G401.6 (cell line): ENCODE results near the gene ADCYAP1.
"Not testable (repeated sequence)": the region's sequence is repeated elsewhere in the genome, so short reads cannot be mapped to it uniquely, and the experiment has no call there.

Experiments
- FAIRE-seq: peaks from 2 replicates; lab custom pipeline; 2012; peaks lifted over from hg19 to GRCh38; lab: Jason Lieb, UNC

ADCYAP1 gene

DNA sequence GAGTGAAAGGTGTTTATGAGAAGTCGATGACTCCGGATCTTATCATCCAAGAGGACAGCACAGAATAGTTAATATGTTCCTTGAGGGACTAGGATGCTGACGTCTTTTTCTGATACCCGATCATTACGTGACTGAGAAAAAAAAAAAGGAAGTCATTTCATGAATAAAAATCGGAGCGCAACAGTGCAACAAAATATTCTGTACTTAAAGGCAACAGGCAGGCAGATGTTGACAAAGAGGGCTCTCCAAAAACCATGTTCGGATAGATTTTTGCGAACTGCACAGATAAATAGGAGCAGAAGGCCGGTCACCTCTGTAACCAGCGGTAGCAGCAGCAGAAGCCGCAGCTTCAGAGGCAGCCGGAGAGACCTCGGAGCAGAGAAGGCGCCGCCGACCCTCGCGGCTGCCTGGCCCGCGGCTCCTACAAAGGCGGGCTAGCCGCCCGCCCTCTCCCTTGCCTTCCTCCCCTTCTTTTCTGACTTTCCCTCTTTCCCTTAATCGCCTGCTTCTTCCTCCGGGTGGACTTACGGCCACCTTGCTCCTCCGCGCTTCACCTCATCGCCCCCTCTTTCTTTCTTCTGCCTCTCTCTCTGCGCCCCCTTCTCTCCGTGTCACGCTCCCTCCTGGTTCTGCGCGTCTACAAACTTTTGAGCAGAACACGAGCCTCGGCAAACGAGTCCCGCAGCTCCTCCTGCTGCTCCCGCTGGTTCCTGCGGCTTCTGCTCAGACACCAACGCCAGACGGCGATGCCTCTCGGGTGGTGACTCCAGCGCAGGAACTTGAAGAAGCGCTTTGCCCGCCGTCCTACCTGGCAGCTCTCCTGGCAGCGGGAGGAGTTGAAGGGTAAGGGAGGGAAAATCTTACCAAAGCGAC lies at the start of gene ADCYAP1:
Gene ADCYAP1, plus strand, starts transcription at position 654 of the 873 bp plus-strand sequence. CDS start 516 bp downstream, outside the sequence.
- no peak for FAIRE-seq

DNA sequence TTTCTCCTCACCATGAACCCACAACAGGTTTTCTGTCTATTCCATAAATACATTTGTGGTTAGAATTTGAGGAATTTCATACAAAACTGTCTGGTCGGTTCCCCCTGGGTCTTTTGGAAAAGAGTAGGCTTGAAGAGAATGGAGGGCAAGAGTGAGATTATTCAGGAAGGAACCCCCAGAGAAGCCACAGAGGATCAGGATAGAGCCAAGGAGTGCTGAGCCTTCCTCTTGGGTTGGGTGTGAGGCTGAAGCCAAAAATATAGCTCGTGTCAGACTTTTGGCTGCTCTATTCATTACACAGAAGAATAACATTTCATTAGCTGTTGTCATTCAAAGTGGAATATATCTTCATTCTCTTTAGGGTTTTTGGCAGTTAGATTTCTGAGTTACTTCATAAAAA lies 46.7 kb upstream of the ADCYAP1 start:
- FAIRE-seq = no peak

DNA sequence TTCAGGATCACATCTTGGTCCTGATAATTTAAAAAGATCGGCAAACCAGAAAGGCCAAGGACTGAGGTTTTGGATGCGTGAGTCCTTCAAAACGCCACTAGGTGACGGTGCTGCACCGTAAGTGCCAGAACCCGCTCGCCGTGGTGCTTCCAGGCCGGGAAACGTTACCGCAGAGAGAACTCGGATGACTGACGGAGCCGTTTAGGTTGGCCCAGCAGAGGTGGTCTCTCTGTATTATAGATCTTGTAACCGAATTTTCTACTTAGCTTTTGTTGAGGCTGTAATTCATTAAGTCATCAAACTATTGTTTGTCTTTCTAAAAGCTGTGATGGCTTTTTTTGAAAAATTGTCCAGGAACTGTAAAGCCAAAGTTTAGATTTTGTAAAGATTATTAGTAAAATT lies 39.8 kb upstream of the ADCYAP1 start:
- FAIRE-seq = peak; percentile 74

DNA sequence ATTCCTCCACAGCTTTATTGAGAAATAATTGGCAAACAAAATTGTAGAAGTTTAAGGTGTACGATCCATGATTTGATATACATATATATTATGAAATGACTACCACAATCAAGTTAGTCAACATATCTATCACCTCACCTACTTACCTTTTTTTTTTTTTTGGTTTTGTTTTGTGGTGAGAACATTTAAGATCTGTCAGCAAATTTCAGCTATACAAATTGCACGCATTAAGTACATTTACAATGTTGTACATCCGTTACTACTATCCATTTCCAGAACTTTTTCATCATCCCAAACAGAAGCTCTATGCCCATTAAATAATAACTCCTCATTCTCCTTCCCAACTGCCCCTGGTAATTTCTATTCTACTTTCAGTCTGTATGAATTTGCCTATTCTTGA lies 37.4 kb upstream of the ADCYAP1 start:
- no peak for FAIRE-seq

DNA sequence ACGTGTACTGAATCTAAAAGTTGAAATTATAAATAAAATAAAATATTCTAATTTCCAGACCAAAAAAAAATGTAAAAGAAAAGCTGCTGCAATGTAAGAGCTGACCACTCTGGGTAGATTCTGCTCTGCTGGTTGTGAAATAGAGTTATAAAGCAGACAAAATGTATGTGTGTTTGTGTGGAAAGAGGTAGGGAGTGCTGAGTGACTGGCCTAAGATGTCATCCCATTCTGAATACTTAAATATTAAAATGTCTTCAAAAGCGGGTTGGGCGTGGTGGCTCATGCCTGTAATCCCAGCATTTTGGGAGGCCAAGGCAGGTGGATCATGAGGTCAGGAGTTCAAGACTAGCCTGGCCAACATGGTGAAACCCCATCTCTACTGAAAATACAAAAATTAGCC lies 31.2 kb upstream of the ADCYAP1 start:
- not testable (repeated sequence) for FAIRE-seq

DNA sequence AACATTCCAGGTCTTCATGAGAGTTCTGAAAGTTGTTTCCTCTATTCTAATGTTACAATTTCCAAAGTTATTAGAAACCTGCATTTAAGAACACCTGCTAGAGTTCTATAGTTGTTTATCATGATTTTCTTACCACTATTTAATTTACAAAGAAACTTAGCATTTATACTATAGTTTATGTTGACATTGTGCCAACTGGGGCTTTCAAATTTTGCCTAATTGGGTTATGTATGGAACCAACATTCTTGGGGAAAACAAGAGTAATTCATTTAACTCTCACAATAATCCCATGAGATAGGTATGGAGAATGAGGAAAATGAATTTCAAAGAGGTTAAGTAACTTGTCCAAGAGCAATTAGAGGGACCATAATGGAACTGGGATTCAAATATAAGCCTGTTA lies 28.8 kb upstream of the ADCYAP1 start:
- no peak for FAIRE-seq

DNA sequence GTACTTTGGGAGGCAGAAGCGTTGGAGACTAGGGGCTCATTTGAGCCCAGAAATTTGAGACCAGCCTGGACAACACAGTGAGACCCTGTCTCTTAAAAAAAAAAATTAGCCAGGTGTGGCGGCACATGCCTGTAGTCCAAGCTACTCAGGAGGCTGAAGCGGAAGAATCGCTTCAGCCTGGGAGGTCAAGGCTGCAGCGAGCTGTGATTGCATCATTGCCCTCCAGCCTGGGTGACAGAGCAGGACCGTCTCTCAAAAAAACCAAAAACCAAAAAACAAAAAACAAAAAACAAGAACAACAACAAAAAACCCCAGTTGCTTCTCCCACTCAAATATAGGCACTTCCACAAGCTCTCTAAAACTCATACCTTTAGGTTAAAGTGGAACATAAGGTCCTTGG lies 27.4 kb upstream of the ADCYAP1 start:
- no peak for FAIRE-seq

DNA sequence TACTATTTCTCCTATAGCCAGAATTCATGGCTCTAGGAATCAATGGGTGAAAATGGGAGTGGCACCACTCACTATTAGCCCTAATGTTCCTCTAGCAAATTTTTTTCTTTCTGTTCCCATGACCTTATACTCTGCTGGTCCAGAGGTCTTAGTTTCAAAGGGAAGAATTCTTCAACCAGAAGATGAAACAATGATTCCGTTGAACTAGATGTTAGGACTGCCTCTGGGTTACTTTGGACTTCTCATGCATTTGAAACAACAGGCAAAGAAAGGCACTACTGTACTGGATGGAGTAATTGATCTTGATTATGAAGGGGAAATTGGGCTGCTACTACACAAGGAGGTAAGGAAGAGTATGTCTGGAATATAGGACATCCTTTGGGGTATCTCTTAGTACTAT lies 18.6 kb upstream of the ADCYAP1 start:
- FAIRE-seq = no peak

DNA sequence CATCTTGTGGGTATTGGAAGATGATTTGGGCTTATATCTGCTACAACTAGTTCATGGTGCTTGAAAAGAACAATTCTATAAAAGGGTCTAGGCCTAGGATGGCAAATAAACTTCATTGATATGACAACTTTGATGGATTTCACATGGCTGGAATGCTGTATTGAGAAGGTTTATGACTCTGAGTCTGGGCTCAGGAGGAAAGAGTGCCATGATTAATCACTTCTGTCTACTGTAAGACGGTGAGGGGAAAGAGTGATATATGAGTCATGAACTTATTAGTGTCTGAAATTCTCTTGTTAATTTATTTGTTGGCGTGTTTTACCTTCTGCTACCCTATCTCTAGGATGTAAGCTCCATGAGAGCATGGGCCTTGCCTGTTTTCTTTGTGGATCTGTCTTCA lies 17.0 kb upstream of the ADCYAP1 start:
- no peak for FAIRE-seq

DNA sequence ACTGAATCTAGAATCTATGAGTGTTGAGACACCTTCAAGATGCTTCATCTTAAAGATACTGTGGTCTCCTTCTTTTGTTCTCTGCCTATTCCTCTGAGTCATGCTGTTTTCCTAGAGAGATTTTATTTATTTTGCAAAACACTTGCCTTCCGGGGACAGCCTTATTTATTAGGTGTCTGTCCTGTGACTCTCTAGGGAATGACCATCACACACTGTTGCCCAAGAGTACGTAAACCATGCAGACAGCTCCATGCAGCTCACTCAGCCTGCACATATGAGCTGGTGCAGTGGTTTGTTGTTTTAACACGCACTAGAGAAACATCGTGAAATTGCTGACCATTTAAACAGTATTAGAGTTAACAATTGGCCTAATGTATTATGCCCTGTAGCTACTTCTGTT lies 12.4 kb upstream of the ADCYAP1 start:
- FAIRE-seq = no peak

DNA sequence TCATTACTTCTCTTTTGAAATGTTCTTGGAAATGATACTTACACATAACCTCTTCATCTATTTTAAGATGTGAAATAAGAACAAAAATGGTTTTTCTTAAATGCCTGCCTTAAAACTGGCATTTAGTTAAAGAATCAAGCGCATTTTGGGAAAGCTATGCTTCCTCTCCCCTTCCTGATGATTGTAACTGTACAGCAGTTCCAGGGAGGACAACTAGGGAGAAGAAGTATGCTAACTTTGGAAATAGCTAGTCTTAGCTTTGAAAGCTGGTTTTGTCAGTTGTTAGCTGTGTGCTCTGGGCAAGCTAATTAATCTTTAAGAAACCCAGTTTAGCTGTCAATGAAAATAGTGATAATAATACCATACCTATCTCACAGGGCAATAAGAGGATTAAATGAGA lies 8.4 kb upstream of the ADCYAP1 start:
- FAIRE-seq = no peak

DNA sequence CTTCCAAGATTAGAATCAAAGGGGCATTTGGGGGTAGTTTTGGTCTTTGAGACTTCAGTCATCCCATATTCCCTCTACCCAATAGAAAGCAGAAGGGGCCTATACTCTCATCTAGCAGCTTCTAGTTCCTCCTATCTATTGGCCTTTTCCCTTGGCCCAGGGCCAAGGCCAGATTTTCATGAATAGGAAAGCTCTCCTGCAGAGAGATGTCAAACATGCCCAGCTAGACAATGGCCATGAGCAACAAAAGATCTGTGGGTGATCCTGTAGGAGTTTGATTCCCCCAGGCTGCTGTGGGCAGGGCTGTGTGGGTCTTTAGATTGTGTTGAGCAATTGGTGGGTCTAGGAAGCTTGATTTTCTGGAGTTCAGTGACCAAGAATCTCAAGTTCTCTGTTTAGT lies 2.9 kb upstream of the ADCYAP1 start:
- FAIRE-seq = no peak

DNA sequence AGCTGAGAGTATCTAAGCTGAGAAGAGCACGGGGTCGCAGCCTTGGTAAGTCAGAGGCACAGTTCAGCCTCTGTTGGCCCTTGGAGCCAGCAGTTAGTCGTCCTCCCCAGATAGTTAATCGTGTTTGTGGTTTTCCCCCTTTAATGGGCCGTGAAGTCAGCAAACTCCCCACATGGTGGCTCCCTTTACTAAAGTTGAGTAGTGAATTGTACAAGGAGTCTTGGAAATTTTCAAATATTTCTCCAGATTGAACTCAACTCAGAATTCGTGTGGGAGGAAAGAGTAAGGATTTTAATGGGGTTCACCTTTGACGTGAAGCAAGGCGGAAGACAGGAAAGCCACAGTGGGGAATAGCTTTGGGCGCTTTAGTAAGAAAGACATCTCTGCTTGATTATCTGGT lies 2.4 kb upstream of the ADCYAP1 start:
- no peak for FAIRE-seq

DNA sequence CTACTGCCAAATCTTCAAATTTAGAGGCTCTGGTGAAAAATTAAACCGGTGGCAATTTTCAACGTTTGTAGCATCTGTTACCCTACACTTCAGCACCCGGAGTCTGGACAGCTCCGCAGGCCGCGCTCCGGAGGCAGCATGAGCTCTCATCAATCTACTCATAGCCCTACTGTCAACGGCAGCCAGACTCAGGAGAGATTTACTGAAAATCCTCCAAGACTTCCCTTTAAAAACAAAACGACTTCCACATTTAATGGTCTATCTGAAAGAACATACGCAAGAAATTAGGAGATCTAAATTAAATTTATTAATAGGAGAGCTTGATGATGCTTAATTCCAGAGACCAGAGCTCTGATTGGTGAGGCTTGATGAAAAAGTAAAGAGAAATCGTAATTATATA lies 970 bp upstream of the ADCYAP1 start:
- FAIRE-seq = no peak

DNA sequence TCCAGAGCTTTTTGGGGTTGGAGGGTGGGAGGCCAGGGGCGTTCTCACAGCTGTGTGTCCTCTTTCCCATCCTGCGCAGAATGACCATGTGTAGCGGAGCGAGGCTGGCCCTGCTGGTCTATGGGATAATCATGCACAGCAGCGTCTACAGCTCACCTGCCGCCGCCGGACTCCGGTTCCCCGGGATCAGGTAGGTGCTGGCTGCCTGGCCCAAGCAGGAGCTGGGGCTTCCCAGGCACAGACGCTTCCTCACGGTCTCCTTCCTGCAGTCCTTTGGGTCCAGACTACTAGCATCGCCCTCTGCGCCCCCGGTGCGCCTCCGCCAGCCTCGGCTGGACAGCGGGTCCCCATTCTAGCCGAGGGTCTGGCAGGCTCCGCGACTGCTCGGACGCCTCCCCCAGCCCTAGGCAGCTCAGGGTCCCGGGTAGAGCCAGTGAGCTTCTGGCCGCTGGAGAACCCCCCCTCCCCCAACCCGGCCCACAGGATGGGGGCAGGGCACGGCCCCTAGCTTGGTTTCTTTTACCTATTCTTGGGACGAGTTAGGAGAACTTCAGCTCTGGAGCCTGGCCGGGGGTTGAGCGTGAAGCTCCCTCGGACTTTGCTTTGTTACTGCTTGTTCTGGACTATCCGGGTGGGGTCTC lies 756 bp downstream of the ADCYAP1 start:
- no peak for FAIRE-seq

DNA sequence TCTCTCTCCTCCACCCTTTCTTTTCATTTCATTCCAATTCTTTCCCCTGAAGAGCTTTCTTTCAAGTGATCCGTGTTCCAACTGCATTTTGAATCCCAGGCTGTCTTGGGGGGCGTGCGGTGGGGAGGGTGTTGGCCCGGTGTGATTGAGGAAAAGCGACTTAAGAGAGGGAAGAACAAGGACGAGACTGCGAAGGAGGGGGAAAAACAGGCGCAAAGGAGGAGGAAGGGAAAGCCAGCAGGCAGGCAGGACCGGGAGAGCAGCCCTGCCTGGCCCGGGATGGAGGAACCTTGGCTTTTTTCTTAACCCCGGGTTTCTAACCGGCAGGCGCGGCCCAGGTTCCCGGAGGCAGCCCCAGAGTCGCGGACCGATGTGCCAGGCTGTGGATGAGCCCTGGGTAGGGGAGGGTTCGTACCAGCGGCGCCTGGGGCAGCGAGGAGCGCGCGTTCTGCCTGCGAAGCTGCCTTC lies 1.3 kb downstream of the ADCYAP1 start:
- no peak for FAIRE-seq

DNA sequence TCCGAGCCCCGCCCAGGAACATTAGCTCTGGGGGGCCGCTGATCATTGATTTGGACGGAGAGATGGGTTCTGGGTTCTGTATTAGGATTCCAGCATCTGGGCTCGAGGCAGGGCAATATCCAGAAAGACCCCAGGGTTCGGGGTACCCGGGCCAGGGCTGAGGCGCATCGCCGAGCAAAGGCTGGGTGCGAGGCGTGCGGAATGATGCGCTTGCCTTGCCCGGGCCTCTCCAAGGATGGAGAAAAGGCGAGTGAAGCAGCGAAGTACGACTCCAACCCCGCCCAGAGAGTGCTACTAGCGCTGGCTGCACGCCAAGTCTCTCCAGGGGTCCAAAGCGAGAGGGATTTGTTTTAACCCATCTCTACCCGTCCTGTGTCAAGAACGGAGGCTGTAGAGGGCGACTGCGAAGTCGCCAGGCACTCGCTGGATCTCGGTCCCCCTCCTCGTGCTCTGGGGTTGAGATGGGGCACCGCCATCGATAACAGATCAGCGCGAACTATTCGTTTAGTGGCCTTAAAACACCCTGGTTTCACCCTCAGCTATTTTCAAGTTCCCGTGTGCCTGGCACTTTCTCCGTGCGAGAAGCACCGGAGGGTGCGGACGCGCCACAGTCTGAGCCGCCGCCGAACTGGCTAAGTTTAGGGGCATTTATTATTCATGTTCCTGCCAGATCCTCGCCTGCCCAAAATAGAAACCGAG lies 1.9 kb downstream of the ADCYAP1 start:
- no peak for FAIRE-seq

DNA sequence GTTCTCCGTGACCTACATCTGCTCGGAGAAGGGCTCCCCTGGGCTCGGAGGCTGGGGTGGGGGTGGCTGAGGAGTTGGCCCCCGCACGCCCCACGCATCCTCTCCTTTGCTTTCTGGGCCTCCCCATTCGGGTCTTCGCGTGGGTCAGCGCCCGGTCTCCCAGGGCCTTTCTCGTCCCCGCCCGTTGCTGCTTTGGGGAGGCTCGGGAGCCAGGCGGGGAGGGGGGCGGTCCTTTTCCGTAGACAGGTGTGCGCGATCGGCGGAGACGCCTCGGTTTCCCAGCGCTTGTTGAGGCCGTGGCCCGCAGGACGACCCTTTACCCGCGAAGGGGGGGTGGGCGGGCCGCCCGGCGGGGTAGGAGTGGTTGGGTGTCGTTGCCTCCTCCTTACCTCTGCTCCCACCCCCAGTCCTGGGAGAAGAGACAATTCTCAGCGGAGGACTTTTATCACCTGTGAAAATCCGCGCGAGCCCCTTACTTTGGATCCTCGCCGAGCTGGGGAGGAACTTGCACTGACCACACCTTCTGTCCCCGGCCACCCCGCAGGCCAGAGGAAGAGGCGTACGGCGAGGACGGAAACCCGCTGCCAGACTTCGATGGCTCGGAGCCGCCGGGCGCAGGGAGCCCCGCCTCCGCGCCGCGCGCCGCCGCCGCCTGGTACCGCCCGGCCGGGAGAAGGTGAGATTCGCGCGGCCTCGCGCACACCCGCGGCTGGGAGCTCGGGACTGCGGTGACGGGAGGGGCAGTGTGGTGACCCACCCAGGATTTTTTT lies 2.6 kb downstream of the ADCYAP1 start:
- FAIRE-seq = no peak

DNA sequence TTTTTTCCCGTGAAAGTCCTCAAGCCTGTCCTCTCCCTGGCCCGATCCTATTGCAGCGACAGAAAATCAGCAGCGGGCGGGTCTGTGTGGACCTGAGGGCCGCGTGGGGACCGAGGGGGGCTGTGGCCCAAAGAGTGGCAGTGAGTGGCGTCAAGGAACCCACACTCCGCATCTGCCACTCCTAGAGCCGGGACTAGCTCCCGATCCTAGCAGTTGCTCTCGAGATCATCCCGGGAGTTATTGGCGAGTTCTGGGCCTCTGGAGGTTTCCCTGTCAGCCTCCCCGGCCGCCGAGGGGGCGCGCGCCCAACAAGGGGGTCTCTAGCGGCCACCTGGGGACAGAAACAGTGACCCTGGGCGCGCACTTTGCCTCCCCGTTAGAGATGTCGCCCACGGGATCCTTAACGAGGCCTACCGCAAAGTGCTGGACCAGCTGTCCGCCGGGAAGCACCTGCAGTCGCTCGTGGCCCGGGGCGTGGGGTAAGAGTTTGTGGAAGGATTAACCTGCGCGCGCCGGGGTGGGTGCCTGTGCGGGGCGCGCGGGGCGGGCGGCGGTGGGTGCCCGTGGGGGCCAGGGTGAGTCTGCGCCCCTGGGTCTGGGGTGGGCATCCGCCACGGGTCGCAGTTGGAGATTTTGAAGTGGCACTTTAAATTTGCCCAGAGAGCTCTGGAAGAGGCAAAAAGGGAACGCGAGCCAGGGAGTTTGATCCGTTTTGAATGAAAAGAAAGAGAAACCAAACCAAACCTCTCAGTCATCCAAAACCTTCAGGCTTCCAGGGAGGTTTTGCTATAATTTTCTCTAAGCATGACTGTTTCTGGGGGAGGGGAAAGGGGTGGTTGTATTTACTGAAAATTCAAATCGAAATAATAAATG lies 3.5 kb downstream of the ADCYAP1 start:
- FAIRE-seq = no peak

DNA sequence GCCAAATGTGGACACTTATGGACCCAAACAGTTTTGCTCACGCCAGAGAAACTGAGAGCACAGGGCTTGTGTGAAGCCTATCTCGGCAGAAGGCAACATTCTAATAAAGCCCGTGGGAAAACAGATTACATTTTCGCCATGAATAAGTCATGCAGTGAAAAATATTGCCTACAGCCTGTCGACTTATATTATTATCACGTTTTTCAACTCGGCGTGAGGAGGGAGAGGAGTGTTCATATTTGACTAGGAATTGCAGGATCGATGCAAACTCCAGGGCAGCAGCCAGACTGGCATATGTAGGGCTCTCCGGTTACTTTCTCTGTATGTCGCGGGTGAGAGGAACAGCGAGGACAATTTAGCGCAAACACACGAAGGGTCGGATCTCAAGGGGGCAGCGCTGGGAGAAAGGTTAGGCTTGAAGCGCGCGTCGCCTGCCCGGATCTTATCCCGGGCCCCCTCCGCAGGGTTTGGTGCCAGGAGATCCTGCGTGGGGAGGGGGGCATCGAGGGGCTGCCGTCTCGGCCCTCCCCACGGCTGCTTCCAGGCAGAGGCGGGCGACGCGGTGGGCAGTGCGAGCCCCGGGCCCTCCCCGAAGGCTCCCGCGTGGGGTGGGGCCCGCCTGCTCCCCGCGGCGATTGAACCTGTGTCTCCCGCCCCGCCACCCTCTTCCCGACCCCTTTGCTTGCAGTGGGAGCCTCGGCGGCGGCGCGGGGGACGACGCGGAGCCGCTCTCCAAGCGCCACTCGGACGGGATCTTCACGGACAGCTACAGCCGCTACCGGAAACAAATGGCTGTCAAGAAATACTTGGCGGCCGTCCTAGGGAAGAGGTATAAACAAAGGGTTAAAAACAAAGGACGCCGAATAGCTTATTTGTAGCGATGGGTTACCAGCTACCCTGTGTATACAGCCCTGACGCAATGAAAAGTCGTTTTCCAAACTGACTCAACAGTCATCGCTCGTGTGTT lies 4.4 kb downstream of the ADCYAP1 start:
- FAIRE-seq = no peak
